ENCODE data around the gene MICU1.
"Not testable (repeated sequence)": the region's sequence is repeated elsewhere in the genome, so short reads cannot be mapped to it uniquely, and the experiment has no call there.

The MICU1 gene, protein sequence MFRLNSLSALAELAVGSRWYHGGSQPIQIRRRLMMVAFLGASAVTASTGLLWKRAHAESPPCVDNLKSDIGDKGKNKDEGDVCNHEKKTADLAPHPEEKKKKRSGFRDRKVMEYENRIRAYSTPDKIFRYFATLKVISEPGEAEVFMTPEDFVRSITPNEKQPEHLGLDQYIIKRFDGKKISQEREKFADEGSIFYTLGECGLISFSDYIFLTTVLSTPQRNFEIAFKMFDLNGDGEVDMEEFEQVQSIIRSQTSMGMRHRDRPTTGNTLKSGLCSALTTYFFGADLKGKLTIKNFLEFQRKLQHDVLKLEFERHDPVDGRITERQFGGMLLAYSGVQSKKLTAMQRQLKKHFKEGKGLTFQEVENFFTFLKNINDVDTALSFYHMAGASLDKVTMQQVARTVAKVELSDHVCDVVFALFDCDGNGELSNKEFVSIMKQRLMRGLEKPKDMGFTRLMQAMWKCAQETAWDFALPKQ

GRCh38 chr10:72625608-72626443, at the start of gene MICU1:
MICU1 (minus strand) TSS chr10:72626079; CDS start chr10:72566793, 59,286 bp downstream.
- in situ Hi-C loops (cut with HindIII; ENCODE audit: low sequenced_read_pairs) = no loop called here

DNA sequence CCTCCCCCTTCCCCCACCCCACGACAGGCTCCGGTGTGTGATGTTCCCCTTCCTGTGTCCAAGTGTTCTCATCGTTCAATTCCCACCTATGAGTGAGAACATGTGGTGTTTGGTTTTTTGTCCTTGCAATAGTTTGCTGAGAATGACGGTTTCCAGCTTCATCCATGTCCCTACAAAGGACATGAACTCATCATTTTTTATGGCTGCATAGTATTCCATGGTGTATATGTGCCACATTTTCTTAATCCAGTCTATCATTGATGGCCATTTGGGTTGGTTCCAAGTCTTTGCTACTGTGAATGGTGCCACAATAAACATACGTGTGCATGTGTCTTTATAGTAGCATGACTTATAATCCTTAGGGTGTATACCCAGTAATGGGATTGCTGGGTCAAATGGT, 48.3 kb upstream of the MICU1 start:
- in situ Hi-C loops (cut with HindIII; ENCODE audit: low sequenced_read_pairs) = not testable (repeated sequence)

GRCh38 chr10:72673280-72673679, 47.4 kb upstream of the MICU1 start:
- in situ Hi-C loops (cut with HindIII; ENCODE audit: low sequenced_read_pairs) = no loop called here

DNA sequence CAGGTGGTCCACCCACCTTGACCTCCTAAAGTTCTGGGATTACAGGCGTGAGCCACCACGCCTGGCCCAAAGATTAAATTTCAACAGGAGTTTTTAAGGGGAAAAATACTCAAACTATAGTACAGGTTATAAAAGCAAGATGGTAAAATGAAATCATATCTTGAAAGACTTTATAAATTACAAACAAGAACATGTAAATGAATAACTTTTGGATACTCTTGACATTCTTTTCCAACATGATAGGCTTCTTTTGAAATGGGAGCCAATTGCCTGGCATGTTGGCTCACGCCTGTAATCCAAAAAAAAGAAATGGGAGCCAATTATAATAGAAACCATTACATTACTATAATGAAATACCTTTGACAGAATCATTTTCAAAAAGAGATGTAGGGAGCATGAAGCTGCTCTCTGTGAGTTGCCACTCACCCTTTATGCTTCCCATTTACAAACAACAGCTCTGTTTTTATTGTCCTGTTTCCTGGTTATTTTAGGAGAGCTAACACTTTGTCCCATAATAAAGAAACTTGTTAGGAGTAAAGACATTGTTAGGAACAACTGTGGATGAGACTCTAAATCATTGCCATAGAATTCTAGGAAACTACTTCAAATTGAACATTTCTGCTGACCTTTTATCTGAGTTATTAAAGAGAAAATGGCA, 41.5 kb upstream of the MICU1 start:
- in situ Hi-C loops (cut with HindIII; ENCODE audit: low sequenced_read_pairs) = no loop called here

- in situ Hi-C loops (cut with HindIII; ENCODE audit: low sequenced_read_pairs) = no loop called here
These were observed 40.0 kb upstream of the MICU1 start for GRCh38 chr10:72665925-72666324.

DNA sequence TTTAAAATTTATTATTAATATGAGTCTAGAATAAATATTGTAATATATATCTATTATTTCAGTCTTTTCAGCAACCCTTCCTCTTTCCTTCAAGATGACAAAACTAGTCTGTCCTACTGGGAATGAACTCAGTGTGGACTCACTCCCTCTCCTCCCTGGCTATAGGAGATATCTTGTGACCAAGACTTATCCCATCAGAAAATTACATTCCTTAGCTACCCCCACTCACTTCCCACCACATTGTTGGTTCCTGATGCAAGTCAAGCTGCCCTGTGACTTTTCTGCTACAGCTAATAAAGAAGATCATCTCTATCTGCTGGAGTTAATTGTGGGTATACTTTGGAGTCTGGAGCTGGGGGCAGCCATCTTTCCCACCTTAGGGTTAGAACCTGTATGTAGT, 38.1 kb upstream of the MICU1 start:
- in situ Hi-C loops (cut with HindIII; ENCODE audit: low sequenced_read_pairs) = no loop called here

- in situ Hi-C loops (cut with HindIII; ENCODE audit: low sequenced_read_pairs) = no loop called here
These were observed 35.6 kb upstream of the MICU1 start for GRCh38 chr10:72661431-72661830.

DNA sequence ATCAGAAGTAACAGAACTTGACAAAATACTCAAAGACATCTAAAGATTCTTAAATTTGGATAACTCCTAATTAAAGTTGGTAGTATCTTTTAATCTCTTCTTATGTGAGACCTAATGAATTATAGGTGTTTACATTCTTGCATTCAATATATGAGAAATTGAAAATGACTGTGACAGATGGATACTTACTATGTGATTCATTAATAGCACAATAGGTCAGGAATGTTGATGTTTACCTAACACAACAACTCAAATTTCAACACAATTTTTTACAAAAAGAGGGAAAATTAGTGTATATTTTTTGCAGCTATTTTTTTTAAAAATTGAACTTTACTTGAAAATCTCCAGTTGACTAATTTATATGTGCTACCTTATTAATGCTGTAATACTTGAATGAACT, 34.3 kb upstream of the MICU1 start:
- in situ Hi-C loops (cut with HindIII; ENCODE audit: low sequenced_read_pairs) = no loop called here

- in situ Hi-C loops (cut with HindIII; ENCODE audit: low sequenced_read_pairs) = no loop called here
These were observed 33.8 kb upstream of the MICU1 start for GRCh38 chr10:72659694-72660093.

DNA sequence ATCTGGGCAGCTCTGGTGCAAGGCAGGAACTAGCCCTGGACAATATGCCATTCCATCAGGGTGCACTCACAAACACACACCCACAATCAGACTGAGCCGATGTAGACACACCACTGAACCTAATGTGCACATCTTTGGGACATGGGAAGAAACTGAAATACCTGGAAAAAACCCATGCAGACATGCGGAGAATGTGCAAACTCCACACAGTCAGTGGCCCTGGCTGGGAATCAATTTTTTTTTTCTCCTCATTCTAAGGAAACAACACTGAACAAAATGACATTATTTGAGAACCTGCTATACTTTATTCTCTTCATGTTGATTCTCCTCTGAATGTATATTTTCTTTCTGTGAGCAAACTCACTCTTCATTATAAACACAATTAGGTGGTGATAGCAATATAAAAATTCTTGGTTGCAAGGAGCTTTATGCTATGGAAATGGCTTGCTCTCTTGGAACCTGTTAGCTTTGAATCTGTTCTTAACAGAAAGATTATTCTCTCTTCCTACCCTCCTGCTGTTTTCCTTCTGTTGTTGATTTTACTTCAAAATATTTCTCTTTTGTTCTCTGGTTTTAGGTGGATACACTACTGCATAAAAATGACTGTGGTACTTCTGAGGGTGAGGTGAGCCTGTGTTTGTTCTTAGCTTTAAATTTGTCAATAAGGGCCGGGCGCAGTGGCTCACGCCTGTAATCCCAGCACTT, 33.0 kb upstream of the MICU1 start:
- in situ Hi-C loops (cut with HindIII; ENCODE audit: low sequenced_read_pairs) = no loop called here

DNA sequence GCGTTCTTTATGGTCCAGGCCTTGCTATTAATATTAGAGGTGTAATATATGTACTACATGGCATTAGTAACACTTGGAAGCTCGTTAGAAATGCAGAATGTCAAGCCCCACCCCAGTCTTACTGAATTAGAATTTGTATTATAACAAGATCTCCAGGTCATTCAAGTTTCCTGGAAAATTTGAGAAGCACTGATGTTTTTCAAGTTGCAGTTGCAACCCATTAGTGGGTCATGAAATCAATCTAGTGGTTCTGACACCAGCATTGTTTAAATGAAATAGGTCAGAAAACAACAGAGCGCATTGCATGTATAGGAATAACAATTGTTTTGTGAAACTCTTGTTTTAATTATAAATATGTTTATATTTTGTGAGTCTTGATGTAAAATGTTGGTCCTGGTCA, 28.8 kb upstream of the MICU1 start:
- in situ Hi-C loops (cut with HindIII; ENCODE audit: low sequenced_read_pairs) = no loop called here

GRCh38 chr10:72653383-72654096, 27.7 kb upstream of the MICU1 start:
- in situ Hi-C loops (cut with HindIII; ENCODE audit: low sequenced_read_pairs) = no loop called here

GRCh38 chr10:72649291-72649690, 23.4 kb upstream of the MICU1 start:
- in situ Hi-C loops (cut with HindIII; ENCODE audit: low sequenced_read_pairs) = no loop called here

DNA sequence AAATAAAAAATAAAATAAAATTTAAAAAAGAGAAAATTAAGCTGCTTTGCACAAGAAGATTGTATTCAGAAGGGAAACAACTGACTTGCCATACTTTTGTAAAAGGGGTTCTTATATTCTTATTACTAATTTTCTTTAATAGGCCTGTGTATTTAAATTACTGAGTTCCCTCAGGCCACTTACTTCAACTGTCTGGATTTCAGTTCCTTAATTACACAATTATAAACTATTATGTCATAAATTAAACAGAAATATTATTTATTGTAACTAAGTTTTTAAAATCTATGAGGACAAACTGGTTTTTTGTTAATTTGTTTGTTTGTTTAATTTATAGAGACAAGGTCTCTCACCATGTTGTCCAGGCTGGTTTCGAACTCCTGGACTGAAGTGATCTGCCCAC, 22.4 kb upstream of the MICU1 start:
- in situ Hi-C loops (cut with HindIII; ENCODE audit: low sequenced_read_pairs) = no loop called here

DNA sequence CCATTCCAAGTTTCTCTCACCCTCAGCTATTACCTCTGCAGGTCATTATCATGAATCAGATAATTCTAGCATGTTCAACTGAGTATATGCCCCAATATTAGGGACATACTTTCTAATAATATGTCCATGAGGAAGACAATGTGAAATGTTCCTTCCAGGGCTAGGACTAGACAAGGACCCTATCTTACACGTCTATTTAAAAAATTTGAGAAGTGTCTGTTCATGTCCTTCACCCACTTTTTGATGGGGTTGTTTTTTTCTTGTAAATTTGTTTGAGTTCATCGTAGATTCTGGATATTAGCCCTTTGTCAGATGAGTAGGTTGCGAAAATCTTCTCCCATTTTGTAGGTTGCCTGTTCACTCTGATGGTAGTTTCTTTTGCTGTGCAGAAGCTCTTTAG, 21.1 kb upstream of the MICU1 start:
- in situ Hi-C loops (cut with HindIII; ENCODE audit: low sequenced_read_pairs) = not testable (repeated sequence)

DNA sequence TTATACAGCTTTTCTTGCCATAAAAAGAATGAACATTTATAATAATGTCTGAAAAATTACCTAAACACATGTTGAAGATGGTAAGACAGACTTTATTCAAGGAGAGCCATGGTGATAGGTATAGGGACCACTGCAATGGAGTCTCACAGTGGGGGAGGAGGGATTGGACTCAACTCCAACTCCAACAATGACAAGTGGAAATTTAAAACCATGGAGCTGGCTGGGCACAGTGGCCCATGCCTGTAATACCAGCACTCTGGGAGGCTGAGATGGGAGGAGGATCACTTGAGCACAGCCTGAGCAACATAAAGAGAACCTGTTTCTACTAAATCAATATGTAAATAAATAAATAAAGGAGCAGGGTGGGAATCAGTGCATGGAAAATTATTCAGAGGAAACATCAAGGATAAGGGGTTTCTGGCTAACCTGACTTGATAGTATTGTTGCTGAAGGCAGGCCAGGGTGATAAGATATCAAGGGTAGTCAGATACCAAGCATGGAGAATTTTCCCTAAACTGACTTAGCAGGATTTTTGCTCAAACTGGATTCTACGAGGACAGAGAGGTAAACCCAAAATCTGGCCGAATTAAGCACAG, 19.5 kb upstream of the MICU1 start:
- in situ Hi-C loops (cut with HindIII; ENCODE audit: low sequenced_read_pairs) = no loop called here

DNA sequence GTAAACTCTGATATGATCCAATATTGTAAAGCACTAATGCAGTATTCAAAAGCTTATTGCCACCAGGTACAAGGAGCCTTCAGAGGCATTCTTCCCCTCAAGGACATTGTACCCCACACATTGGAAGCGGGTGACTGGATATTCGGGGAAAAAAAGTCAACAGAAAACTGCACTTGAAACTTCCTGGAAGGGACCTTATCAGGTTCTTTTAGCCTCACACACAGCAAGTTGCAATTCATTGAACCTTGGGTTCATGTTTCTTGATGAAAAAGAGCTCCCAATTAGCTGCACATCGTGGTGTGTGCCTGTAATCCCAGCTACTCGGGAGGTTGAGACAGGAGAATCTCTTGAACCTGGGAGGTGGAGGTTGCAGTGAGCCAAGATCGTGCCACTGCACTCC, 16.4 kb upstream of the MICU1 start:
- in situ Hi-C loops (cut with HindIII; ENCODE audit: low sequenced_read_pairs) = no loop called here

- in situ Hi-C loops (cut with HindIII; ENCODE audit: low sequenced_read_pairs) = no loop called here
These were observed 13.6 kb upstream of the MICU1 start for GRCh38 chr10:72639441-72639873.

DNA sequence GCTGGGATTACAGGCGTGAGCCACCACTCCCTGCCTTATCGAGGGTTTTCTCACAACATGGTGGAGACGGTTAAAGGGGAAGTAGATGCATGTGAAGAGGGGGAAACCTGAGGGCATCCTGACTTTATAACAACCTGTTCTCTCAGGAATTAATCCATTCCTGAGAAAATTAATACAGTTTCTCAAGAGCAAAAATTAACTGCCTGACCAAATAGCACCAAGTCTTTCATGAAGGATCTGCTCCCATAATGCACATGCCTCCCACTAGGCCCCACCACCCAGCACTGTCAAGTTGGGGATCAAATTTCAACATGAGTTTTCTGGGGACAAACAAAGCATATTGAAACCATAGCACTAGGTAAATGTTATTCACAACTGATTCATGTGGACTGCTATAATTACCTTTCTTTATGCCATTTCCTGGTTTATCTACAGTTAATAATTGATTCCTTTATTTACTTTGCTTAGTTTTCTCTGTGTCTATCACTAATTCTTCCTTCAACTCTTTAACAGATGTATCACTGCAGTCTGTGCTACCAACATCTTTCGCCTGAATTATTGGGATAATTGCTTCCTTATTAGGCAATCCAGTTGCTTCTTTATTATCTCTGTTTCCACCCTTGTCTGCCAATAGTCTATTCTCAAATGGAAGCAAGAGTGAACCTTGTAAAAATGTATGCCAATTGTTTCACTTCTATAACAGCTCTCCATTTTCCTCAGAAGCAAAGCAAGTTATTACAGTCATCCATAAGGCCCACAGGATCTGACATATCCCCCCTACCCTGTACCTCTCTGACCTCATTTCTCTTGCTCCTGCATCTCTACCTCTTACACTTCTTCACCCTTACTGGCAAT, 12.9 kb upstream of the MICU1 start:
- in situ Hi-C loops (cut with HindIII; ENCODE audit: low sequenced_read_pairs) = no loop called here
